COLO829 (cell line): ENCODE measurements around the gene TEX50.
"Not testable (repeated sequence)": the region's sequence is repeated elsewhere in the genome, so short reads cannot be mapped to it uniquely, and the experiment has no call there.

Experiments
- DNase-seq: peaks from one replicate; pipeline ENCODE4 v3.0.0; 2012; ENCODE audit warnings: low spot score

TEX50 gene, protein sequence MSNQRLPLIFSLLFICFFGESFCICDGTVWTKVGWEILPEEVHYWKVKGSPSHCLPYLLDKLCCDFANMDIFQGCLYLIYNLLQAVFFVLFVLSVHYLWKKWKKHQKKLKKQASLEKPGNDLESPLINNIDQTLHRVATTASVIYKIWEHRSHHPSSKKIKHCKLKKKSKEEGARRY

DNA sequence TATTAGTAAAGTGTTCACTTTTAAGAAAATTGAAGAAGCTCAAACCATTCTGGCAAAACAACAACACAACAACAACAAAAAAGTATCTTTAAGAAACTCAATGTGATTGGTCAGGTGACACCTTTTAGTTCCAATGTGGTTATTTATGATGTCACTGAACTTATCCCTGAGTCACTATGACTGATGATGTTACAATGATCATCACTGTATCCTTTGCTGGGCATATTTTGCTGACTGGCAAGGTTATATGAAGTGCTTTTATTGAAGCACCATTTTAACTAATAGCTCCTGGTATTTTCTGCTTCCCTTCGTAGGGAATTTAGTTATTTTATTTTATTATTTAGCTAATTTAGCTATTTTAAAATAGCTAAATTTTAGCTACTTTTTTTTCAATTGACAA, at the start of gene TEX50:
Gene TEX50 (plus strand): TSS at position 223 of the 400 bp plus-strand sequence. CDS start 184 bp downstream, outside the sequence.
- no peak for DNase-seq

DNA sequence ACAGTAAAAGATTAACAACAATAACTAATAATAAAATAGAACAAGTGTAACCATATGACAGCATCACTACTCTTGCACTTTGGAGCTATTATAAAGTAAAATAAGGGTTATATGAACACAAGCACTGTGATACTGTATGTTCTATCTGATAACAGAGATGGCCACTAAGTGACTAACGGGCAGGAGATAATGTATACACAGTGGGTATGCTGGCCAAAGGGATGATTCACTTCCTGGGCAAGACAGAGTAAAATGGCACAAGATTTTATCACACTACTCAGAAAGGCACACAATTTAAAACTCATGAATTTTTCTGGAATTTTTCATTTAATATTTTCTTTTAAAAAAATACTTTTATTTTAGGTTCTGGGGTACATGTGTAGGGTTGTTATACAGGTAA, 44.6 kb upstream of the TEX50 start:
- peak; percentile 69 for DNase-seq

GRCh38 chr1:173591138-173591537, 44.0 kb upstream of the TEX50 start:
- not testable (repeated sequence) for DNase-seq

GRCh38 chr1:173596097-173596825, 38.9 kb upstream of the TEX50 start:
- no peak for DNase-seq

GRCh38 chr1:173601588-173601987, 33.5 kb upstream of the TEX50 start:
- DNase-seq = no peak

GRCh38 chr1:173603056-173603591, 32.0 kb upstream of the TEX50 start, which contains the start of gene SLC9C2:
Gene SLC9C2 (minus strand): TSS chr1:173603072. CDS start chr1:173601776, 1,296 bp downstream.
- no peak for DNase-seq

DNA sequence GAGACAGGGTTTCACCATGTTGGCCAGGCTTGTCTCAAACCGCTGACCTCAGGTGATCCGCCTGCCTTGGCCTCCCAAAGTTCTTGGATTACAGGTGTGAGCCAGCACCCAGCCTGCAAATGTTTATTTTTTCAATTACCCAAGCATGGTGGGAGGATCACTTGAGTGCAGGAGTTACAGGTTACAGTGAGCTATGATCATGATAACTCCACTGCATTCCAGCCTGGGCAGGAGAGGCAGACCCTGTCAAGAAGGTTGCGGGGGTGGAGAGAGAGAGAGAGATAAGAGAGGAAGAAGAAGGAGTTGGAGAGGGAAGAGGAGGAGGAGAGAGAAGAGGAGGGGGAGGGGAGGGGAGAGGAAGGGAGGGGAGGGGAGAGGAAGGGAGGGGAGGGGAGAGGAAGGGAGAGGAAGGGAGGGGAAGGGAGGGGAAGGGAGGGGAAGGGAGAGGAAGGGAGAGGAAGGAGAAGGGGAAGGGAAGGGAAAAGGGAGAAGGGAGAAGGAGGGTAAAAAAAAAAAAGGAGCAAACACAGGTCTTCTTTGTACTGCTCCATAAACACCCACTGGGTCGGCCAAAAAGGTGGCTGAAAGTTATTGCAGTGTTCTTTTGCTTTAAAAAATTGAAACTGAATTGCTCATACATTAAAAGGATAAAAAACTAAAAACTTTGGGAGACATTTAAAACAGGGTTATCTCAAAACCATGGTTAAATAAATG, 26.5 kb upstream of the TEX50 start:
- DNase-seq = no peak

GRCh38 chr1:173613086-173613485, 22.1 kb upstream of the TEX50 start:
- DNase-seq = not testable (repeated sequence)

DNA sequence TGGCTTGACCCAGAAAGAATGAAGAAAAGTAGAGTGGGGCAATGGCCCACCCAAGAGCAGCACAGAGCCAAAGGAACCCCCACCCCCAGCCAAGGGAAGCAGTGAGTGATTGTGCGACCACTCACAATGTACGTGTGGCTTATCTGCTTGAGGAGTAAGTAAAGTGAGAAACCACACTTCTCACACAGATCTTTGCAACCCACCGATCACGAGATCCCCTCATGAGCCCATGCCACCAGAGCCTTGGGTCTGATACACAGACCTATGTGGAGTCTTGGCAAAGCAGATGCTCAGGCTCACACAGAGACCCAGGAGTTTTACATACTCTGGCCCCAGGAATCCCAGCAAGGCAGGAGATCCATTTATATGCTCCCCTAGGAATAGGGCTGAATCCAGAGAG, 18.3 kb upstream of the TEX50 start:
- no peak for DNase-seq

- no peak for DNase-seq
These were observed 7.9 kb upstream of the TEX50 start for GRCh38 chr1:173627269-173627668.

DNA sequence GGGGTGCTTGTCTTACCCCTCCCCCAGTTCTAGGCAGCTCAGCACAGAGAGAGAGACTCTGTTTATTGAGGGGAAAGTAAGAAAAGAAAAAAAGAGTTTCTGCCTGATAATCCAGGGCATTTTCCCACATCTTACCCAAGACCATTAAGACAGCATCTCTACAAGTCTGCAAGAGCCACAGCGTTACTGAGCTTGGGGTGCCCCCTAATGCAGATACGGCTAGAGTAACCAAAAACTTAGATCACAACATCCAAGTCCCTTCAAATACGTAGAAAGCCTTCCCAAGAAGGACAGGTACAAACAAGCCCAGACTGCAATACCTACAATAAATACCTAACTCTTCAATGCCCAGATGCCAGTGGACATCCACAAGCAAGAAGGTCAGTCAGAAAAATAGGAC, 6.2 kb upstream of the TEX50 start:
- DNase-seq = no peak

- not testable (repeated sequence) for DNase-seq
These were observed 2.3 kb downstream of the TEX50 start for GRCh38 chr1:173637236-173638042.

DNA sequence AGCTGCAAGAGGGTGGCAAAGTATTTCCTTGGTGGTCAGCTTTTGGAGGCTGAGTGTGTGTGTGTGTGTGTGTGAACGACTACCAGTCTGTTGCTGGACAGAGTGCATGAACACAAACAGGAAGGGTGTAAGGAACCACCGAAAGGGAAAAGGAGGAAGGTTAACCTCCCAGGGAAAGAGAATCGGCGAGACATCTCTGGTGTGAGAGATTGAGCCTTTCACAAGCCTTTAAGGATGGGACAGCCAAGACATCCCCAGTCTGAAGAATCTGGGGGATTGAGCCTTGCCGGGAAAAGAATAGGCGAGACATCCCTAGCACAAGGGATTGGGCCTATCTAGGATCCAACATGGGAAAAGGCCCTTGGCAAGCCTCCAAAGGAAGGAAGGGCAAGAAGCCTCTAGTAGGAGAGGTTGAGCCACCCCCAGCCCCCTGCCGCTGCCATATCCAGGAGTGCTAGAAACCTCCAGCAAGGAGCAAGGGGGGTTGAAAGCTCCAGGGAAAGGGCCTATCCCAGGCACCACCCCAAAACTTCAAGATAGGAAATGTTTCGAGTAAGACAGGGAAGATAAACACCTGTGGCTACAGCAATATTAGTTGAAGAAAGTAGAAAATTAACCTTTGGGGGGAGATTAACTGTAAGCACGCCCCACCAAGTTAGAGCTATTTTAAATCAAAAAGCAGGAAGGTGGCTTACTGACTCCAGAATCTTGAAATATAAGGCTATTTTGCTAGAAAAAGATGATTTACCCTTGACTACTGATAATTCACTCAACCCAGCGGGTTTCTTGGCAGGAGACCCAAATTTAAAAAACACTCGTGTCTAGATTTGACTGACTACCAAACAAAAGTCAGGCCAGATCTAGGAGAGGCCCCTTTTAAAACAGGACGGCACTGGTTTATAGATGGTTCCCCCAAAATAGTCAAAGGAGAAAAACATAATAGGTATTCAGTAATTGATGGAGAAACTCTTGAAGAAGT, 3.2 kb downstream of the TEX50 start:
- no peak for DNase-seq

DNA sequence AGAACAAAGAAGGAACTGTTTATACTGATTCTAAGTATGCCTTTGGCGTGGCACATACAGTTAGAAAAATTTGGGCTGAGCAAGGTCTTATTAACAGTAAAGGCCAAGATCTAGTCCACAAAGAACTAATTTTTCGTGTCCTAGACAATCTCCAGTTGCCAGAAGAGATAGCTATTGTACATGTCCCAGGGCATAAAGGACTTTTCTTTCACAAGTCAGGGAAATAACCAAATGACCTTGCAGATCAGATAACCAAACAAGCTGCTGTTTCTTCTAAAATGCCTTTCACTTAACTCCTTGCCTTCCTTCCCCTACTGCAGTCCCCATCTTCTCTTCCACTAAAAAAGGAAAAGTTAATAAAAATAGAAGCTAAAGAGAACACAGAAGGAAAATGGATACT, 4.0 kb downstream of the TEX50 start:
- DNase-seq = peak; percentile 86

DNA sequence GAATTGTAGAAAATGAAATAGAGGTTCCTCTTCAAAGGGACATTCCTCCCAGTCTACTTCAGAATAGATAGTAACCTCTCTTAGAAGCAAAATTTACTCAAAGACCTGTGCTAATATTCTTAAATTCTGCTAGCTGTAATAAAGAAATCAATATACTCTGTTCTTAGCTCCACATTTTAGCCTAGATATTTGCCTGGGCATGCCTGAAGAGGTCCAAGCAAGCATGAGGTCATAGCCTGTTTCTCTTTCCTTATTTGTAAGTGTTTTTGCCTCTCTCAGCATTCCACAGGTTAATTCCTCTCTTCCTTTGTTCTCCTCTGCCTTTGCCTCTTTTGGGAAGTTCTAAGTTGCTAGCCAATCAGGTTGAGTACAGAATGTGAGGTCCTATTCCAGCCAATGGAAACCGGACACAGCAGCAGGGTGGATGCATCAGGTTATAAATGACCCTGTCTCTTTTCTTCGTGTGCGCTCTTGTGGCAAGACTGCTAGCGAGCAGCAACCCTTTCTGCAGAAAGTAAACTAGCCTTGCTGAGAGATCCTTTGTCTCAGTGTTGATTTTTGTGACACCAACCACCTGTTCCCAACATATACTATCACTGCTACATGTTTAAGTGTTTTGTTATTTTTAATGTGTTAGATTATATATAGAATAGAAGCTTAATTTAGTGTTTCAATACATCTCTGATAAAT, 7.5 kb downstream of the TEX50 start:
- DNase-seq = not testable (repeated sequence)

DNA sequence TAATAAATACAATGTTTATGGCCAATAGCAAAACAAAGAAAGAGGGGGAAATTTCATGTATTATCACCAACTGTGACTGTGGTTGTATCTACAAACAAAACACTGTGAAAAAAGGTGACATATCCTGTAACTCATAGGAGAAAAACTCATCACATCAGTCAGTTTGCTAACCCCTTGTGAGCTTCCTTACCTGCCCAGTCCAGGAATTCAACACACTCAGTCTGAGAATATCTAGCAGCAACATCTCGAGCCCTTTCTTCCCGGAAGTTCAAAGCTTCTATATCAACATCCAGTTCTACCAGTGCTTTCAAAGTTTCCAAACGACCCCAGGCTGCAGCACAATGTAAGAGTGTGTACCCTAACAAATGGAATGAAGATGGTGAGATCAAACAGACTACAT, 11.5 kb downstream of the TEX50 start:
- DNase-seq = no peak

DNA sequence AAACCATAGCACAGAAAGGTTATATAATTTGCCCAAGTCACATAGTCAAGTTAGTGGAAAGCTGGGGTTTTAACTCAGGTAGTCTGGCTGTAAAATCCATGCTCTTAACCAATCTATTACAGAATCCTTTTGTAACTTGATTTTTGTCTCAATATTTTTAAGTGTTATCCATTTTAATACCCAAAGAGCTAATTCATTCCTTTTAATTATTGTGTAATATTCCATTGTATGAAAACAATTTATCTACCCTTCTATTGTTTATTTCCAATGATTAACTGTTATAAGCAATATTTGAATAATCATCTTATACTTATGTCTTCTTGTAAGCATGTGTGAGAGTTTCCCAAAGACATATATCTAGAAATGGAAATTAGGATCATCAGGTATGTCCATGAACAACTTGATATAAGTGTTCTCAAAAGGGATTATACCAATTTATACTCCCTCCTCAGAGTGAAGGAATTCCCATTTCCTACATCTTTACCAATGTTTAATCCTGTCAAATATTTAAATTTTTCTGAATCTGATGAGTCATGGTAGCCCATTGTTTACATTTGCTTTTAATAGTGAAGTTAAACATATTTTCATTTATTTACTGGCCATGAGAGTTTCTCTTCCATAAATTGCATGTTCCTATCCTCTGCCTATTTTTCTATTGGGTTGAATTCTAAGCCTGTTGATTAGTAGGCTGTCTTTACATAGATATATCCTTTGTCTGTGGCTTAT, 13.9 kb downstream of the TEX50 start:
- DNase-seq = no peak

- DNase-seq = no peak
These were observed 25.2 kb downstream of the TEX50 start for GRCh38 chr1:173660306-173660705.

GRCh38 chr1:173661271-173661670, 26.1 kb downstream of the TEX50 start:
- DNase-seq = no peak
